NCI-H2081 (cell line): ENCODE data around the gene TSPAN12.
"Not testable (repeated sequence)": the region's sequence is repeated elsewhere in the genome, so short reads cannot be mapped to it uniquely, and the experiment has no call there.

ENCODE experiments used
- DNase-seq, 2 experiments: peaks; one replicate each; lab custom pipeline; 2025; lab: John Stamatoyannopoulos, UW

Gene TSPAN12, protein sequence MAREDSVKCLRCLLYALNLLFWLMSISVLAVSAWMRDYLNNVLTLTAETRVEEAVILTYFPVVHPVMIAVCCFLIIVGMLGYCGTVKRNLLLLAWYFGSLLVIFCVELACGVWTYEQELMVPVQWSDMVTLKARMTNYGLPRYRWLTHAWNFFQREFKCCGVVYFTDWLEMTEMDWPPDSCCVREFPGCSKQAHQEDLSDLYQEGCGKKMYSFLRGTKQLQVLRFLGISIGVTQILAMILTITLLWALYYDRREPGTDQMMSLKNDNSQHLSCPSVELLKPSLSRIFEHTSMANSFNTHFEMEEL

DNA sequence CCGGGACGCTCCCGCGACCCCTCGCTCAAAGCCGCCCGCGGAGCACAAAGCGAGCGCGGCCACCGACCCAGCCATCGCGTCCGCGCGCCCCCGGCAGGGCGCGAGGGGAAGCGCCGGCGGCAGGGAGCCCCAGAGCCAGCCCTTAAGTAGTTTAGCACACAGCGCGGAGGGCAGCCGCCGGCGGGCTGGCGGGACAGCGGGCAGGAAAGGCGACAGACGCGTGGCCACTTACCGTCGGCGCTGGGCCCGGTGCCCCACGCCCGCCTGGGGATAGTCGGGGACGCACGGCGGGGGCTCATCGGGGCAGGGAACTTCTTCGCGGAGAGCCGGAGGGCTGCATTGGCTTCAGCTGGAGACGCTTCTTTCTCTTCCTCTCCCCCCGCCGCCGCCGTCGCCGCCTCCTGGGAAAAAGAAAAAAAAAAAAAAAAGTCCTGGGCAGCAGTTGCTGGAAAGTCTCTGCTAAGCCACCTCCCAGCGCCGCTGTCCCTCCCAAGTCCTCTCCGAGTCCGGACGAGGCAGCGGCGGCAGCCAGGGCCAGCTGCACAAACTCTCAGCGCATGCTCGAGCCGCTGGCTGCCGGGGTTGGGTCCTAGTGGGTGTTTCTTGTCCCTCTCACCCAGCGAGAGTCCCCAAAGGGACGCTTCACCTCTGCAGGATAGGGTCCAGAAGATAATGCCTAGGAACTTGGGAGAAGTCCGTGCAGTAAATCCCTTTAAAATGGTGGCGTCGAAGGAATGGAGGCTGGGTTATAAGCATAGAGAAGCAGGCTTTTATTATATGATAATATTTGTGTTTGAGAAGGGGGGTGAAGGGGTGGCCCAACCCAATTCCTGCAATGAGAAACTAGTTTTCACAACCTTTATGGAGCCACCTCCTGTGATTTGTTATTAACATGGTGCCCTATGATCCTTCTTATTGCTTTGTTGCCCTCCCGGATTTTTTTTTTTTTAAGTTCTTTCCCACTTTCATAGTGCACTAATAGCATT lies at the start of gene TSPAN12:
TSS of gene TSPAN12 (minus strand) at position 557 of the 986 bp plus-strand sequence. CDS start 1,381 bp downstream, outside the sequence.
- DNase-seq = peak; percentile 78 to 84

- no peak for DNase-seq
Observed at GRCh38 chr7:120898715-120899499, 41.0 kb upstream of the TSPAN12 start.

DNA sequence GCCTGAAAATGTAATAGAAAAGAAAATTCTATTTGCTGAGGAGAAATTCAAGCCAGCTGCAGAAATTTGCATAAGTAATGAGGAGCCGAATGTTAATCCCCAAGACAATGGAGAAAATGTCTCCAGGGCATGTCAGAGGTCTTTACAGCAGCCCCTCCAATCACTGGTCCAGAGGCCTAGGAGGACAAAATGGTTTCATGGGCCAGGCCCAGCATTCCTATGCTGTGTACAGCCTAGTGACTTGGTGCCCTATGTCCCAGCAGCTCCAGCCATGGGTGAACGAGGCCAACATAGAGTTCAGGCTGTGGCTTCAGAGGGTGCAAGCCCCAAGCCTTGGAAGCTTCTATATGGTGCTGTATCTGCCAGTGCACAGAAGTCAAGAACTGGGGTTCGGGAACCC lies 37.3 kb upstream of the TSPAN12 start:
- DNase-seq = not testable (repeated sequence)

DNA sequence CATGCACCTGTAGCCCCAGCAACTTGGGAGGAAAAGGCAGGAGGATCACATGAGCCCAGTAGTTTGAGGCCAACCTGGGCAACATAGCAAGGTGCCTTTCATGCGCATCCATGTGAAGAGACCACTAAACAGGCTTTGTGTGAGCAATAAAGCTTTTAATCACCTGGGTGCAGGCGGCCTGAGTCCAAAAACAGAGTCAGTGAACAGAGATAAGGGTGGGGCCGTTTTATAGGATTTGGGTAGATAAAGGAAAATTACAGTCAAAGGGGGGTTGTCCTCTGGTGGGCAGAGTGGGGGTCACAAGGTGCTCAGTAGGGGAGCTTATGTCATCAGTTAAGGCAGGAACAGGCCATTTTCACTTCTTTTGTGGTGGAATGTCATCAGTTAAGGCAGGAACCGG lies 27.7 kb upstream of the TSPAN12 start:
- DNase-seq = not testable (repeated sequence)

DNA sequence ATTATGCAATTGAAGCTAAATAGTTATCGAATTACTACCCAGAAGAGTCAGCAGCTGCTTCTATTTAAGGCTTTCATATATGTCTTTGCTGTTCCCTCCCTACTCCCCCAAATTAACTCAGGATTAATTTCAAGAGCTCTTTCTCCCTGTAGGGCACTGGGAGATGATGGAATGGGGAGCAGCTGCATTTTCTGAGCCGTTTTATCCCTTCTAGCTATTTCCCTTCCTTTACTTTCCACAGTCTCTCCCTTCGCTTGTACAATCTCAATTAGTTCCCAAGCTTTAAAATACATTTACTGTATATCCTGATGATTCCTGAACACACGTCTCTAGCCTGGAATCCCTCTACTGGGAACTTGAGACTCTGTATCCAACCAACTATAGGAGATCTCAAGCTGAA lies 19.8 kb upstream of the TSPAN12 start:
- DNase-seq = no peak

- DNase-seq = no peak
Observed at GRCh38 chr7:120876922-120877321, 19.0 kb upstream of the TSPAN12 start.

DNA sequence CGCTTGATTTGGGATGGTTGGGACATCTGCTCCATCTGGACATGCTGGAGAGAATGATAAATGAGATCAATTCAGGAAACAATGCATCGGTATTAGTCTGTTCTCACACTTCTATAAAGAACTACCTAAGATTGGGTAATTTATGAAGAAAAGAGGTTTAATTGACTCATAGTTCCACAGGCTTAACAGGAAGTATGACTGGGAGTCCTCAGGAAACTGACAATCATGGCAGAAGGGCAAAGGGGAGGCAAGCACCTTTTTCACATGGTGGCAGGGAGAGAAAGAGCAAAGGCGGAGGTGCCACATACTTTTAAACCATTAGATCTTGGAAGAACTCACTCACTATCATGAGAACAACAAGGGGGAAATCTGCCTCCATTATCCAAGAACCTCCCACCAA lies 16.8 kb upstream of the TSPAN12 start:
- no peak for DNase-seq

DNA sequence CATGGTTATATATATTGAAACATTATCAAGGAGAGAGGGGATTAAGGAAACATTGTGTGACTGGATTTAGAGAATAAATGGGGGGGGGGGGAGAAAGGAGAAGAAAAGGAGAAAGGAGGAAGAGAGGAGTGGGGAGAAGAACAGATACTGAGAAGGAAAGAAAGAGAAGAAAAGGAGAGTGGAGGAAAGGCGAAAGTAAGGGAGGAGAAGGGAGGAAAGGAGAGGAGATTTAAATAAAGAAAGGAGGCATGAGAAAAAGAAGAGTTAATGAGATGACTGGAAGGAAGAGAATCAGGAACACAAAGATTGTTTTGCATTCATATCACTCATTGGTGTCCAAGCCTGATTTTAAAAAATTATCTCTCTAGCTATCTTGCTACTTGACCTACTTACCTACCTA lies 16.1 kb upstream of the TSPAN12 start:
- DNase-seq = no peak

- no peak for DNase-seq
Observed at GRCh38 chr7:120873401-120873800, 15.5 kb upstream of the TSPAN12 start.

DNA sequence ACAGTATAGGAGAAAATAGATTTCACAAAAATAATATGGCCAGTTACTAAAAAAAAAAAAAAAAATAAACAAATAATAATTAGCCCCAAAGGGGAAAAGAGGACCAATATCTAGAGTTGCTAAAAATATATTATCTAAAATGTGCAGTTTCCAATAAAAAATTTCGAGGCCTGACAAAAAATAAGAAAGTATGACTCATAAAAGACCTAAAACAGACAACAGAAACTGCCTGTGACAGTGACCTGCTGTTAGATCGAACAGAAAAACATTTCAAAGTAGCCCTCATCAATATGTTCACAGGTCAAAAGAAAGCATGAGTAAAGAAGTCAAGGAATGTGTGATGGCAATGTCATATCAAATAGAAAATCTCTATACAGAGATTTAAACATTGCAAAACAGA lies 11.8 kb upstream of the TSPAN12 start:
- no peak for DNase-seq

- no peak for DNase-seq
Observed at GRCh38 chr7:120867932-120868331, 10.0 kb upstream of the TSPAN12 start.

DNA sequence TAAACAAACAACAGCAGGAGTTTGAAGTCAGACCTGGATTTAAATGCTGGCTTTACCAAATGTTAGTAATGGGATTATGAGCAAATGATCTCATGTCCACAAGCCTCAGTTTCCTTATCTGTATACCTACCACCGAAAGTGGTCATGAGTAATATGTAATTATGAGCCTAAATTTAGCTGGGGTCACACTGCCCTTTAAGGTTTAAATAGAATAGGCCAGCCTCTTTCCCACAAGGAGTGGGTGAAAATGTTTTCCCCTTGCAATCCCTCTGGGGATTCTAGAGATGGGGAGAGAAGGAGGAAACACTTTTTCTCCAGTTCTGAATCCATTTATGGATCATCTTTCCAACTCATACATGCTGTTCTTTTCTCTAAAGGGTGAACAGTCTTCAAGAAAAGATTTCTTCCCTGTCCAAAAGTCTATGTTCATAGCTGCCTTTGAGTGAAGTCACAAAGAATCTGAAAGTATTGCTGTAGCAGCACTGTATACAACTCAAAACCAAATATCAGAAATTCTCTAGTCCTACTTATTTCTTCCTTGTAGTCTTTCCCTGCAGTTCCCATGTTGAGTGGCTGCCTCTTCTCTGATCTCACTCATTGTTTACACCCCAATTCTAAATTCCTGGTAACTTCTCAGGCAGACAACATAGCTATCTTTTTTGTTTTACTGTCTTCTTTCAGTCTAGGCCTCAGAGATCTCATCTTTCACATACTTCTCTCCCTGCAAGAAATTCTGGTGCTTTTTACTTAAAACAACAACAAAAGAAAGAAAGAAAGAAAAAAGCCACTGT lies 7.4 kb upstream of the TSPAN12 start:
- DNase-seq = no peak

- DNase-seq = no peak
Observed at GRCh38 chr7:120864141-120864900, 6.4 kb upstream of the TSPAN12 start.

DNA sequence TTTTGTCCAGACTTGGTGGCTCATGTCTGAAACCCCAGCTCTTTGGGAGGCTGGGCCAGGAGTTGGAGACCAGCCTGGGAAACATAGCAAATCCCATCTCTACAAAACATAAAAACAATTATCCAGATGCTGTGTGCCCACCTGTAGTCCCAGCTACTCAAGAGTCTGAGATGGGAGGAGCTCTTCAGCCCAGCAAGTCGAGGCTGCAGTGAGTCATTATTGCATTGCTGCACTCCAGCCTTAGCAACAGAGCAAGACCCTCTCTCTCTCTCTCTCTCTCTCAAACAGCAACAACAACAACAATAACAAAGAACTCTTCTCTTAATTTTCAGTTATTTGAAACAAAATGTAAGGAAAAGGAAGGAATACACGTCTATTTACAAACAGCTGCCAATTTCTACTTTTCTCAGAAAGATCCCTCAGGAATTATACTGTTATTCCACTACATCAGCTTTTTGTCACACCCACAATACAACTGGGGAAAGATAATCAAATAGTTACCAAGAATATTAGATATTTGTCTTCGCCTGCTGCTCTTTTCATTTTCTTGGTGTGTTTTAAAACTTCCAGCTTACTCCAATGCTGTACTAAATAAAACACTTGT lies 5.1 kb upstream of the TSPAN12 start:
- DNase-seq = no peak

GRCh38 chr7:120860156-120860555 lies 2.2 kb upstream of the TSPAN12 start:
- no peak for DNase-seq

- no peak for DNase-seq
Observed at GRCh38 chr7:120859459-120859858, 1.5 kb upstream of the TSPAN12 start.

DNA sequence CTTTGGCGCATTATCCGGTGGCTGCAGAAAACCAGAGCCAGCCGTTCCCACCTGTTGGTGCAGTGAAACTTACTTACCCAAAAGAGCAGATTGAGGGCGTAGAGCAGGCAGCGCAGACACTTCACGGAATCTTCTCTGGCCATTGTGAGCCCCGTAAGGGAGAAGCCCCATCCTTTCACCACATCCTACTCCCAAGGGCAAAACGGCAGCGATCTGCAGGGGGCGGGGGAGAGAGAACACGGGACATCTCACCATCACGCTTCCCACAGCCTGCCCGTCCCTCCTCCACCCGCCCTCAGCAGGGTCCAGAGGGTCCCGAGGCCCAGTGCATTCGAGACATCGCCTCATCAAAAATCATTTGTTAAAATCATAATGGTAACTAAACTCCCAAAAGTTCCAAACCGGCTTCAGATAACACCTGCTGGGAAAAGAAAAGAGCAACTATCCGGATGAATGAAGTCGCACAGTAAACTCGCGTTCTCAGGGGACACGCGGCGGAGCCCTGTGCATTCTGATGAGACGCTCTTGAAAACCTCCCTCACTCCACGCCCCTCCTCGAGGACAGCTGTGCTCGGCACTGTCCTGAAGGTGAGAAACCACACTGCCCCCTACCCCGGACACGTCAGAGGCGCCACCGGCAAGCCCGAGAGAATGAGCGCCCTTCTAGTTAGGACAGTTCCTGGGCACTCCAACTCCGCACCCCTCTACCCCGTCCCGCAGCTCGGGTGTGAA lies 1.2 kb downstream of the TSPAN12 start:
- peak; percentile 6 to 58 for DNase-seq

DNA sequence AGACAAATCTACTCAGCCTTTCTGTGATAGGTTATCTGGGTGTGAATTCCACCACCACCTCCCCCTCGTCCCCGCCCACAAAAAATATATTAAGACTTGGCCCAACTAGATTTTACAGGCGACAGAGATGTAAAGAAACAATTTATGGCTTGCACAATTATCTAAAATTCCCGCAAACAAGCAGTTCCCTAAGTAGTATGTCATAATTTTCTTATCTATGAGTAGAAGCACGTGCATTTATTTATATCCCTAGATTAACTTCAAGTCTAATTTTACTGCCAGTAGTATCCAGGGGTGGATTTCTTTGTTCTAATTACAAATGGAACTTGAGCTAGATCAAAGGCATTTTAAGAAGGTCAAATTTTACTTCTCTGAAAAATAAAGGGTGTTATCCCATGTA lies 1.7 kb downstream of the TSPAN12 start:
- DNase-seq = no peak

DNA sequence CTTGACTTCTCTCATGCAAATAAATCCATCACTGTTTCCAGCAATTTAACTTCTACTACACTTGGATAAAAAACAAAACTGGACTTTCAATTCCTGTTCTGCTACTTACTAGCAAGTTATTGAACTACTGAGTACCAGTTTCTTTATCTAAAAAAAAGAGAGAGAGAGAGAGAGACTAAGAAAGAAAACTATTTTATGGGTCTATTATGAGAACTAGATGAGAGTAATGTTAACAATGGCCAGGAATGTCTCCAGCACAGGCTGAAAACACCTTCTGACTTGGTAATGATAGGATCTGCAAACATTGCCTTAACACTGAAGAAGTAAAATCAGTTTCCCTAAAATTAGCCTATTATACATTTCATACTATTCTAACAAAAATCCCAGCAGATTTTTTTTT lies 5.2 kb downstream of the TSPAN12 start:
- DNase-seq = no peak

- no peak for DNase-seq
Observed at GRCh38 chr7:120843109-120843508, 14.8 kb downstream of the TSPAN12 start.
